OCI-LY1 (cell line): ENCODE measurements around the gene KCNE2.

Source experiments
- CTCF ChIP-seq: fragments of 200-600 bp; sonication (generic), shearing (Covaris generic); IDR thresholded peaks from 2 replicates; pipeline ENCODE4 v1.5.1; 2017; ENCODE audit warnings: mild to moderate bottlenecking, antibody characterized with exemption, low read length, moderate library complexity, mixed read lengths
- EZH2 ChIP-seq: fragments of 200-600 bp; sonication (generic), shearing (Covaris generic); IDR thresholded peaks from 2 replicates; pipeline ENCODE4 v1.8.0; 2017; ENCODE audit warnings: borderline replicate concordance, mixed run types, mild to moderate bottlenecking, antibody characterized with exemption, low read length, moderate library complexity, mixed read lengths

DNA sequence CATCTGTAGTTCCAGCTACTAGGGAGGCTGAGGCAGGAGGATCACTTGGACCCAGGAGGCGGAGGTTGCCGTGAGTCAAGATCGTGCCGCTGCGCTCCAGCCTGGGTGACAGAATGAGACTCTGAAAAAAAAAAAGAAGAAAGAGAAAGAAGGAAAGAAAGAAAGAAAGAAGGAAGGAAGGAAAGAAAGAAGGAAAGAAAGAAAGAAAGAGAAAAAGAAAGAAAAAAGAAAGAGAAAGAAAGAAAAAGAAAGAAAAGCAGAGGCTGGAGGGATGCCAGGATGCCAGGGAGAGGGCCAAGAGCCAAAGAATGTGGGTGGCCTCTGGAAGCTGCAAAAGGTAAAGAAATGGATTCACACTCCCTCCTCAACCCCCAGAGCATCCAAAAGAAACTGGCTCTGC lies 8.2 kb upstream of the KCNE2 start:
- TF ChIP-seq CTCF (no peak), EZH2 (no peak)
